NCI-H146 treated with DMSO at 0.1 percent for 48 hours (cell line): ENCODE results near the gene CHRD.

Experiments used
- DNase-seq: peaks from one replicate; lab custom pipeline; 2025; ENCODE audit not compliant: unreplicated experiment; lab: John Stamatoyannopoulos, UW

Gene CHRD

GRCh38 chr3:184381261-184382224 is 1.7 kb downstream of the CHRD start:
- DNase-seq = no peak

DNA sequence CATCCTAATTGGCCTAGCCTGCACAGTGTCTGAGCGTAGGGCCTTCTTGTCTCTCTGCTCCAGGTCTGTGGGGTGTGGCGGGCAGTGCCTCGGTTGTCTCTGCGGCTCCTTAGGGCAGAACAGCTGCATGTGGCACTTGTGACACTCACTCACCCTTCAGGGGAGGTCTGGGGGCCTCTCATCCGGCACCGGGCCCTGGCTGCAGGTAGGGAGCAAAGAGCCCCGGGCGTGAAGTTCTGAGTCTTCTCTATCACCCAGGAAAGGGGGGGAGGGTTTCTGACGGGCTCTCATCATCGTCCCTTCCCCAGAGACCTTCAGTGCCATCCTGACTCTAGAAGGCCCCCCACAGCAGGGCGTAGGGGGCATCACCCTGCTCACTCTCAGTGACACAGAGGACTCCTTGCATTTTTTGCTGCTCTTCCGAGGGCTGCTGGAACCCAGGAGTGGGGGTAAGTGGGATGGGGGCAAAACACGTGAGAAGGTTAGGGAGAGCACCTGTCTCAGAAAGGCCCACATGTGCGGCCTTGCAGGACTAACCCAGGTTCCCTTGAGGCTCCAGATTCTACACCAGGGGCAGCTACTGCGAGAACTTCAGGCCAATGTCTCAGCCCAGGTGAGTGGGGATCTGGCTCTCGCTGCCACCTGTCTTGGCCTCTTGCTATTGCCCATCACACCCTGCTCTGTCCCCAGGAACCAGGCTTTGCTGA is 2.6 kb downstream of the CHRD start:
- no peak for DNase-seq

GRCh38 chr3:184383033-184383740 is 3.3 kb downstream of the CHRD start:
- no peak for DNase-seq

DNA sequence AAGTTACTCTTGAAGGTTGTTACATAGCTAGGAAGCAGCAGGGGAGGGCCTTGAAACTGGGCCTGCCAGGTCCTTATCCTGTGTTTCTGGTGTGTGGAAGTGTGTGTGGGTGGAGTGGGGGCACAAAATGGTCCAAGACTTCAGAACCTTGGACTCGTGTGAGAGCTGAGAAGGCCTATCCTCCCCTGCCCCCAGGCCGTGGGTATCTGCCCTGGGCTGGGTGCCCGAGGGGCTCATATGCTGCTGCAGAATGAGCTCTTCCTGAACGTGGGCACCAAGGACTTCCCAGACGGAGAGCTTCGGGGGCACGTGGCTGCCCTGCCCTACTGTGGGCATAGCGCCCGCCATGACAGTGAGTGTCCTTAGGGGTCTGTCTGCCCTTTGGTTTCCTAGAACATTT is 4.5 kb downstream of the CHRD start:
- DNase-seq = no peak

GRCh38 chr3:184384856-184385422 is 5.1 kb downstream of the CHRD start:
- DNase-seq = no peak

DNA sequence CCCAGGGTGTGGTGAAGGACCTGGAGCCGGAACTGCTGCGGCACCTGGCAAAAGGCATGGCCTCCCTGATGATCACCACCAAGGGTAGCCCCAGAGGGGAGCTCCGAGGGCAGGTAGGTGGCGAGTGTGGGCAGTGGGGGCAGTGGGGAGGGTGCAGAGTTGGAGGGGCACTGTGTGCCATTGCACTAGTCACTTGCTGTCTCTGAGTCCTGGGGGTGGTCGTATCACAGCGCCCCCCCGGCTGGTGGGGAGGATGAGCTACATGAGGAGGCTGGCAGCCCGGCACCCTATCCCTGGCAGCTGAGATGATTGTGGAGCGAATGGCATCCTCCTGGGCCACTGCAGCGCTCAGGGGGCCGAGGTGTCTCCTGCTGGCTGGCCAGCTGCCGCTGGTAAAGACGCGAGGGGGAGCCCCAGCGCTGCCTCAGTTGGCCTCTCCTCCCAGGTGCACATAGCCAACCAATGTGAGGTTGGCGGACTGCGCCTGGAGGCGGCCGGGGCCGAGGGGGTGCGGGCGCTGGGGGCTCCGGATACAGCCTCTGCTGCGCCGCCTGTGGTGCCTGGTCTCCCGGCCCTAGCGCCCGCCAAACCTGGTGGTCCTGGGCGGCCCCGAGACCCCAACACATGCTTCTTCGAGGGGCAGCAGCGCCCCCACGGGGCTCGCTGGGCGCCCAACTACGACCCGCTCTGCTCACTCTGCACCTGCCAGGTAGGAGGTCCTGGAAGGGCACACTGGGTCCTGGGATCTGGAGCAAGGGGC is 6.4 kb downstream of the CHRD start:
- no peak for DNase-seq

GRCh38 chr3:184387174-184387714 is 7.4 kb downstream of the CHRD start:
- no peak for DNase-seq

DNA sequence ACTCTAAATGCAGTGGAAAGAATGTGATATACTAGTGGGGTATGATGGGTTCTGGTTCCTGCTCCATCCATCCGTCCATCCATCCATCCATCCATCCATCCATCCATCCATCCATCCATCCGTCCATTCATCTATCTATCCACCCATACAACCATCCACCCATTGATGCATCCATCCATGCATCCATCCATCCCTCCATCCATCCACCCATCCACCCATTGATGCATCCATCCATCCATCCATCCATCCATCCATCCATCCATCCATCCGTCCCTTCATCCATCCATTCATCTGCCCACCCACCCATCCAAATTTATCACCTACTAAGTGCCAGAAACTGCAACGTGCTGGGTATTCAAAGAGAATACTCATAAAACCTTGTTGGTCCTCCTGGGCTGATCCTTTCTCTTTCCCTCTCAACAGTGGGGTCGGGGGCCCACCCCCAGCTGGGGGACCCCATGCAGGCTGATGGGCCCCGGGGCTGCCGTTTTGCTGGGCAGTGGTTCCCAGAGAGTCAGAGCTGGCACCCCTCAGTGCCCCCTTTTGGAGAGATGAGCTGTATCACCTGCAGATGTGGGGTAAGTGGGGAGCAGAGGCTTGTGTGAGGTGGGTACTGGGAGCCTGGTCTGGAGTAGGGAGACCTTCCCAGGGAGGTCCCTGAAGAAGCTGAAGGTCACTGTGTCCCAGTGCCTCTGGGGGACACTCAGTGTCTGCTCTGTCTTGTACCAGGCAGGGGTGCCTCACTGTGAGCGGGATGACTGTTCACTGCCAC is 8.5 kb downstream of the CHRD start:
- no peak for DNase-seq

- no peak for DNase-seq
Measured at GRCh38 chr3:184388936-184389230, 9.0 kb downstream of the CHRD start.

- no peak for DNase-seq
Measured at GRCh38 chr3:184389384-184389783, 9.5 kb downstream of the CHRD start.

DNA sequence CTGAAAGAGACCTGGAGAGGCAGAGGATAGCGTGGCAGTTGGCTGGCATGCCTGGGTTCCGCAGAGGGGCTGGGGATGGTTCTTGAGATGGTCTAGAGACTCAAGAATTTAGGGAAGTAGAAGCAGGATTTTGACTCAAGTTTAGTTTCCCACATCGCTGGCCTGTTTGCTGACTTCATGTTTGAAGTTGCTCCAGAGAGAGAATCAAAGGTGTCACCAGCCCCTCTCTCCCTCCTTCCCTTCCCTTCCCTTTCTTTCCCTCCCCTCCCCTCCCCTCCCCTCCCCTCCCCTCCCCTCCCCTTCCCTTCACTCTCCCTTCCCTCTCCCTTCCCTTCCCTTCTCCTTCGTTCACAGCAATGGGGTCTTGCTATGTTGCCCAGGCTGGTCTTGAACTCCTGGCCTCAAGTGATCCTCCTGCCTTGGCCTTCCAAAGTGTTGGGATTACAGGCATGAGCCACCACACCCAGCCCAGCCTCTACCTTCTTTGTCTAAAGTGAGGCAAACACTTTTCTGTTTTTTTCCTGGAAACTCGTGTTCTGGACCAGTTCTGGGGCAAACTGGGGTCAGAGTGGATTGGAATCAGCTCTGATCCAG is 10.2 kb downstream of the CHRD start:
- DNase-seq = no peak

DNA sequence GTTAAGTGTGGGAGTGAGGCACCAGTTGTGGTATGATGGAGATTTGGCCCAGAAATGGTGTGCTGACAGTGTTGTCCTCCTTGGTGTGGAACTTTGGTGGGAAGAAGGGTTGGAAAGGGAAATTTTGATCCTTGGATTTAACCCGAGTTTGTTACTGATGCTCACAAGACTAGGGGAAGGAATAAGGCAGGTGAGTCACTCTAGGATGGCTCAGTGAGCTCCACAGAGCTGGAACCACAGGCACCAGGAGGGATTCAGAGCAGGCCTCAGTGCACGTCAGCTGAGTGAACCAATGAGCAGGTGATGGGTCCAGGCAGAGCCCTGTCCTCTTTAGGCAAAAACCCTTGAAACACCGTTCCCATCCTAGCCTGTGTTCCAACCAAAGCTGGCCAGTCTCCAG is 11.4 kb downstream of the CHRD start:
- no peak for DNase-seq

GRCh38 chr3:184395320-184395660 is 15.4 kb downstream of the CHRD start:
- no peak for DNase-seq

- no peak for DNase-seq
Measured at GRCh38 chr3:184399410-184399809, 19.6 kb downstream of the CHRD start.

GRCh38 chr3:184405075-184406030 is 25.5 kb downstream of the CHRD start:
- DNase-seq = no peak

DNA sequence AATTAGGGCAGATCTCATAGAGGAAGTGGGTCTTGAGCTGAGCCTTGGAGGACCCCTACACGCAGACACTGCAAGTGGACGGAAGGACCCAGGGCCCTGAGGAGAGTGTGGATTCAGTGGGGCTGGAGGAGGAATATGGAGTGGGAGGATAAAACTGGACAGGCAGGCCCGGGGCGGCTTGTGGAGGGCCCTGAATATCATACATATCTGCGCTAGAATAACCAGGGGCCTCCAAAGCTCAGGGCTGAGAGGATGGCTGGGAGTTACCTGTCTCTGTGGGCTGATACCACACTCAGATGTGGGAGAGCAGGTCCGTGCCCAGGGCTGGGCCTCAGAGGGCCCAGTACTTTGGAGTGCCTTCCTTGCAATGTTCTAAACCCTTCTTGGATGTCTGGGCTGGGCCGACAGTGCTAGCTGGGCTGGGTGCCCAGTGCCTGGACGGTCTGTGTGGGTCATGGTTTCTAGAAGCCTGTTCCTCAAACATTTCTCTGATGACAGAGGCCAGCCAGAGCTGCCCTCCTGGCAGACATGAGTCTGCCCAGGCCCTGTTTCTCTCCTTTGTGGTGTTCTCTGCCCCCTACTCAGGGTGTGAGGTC is 29.6 kb downstream of the CHRD start:
- no peak for DNase-seq

DNA sequence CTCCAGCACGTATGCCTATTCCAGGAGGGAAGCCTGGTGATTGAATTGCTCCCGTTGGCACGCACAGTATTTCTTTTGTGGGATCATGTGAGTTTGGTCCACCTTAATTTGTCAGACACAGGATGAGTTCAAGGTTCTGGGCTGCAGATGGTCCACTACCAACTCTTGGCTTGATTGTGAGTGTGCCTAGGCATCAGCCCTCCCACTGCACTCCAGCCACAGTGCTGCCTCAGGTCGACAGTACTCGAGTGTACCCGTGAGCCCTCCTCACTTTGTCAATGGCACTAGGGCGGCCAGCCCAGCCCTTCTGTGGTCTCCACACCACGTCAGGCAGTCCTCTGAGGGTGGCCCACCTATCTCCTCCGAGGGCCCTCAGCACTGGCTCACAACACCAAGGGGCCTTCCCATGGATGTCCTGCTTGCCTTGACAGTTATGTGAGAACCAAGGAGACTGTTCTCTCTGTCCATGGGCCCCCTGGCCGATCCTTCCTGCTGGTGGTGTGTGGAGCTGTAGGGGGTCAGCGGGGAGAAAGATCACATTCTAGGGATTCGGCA is 30.2 kb downstream of the CHRD start:
- no peak for DNase-seq
